Measurements from ENCODE around the gene HOXA2.

Gene HOXA2

GRCh38 chr7:27111751-27112277 lies 9.3 kb upstream of the HOXA2 start:
- DNase-seq (ENCODE audit: low spot score): no peak

DNA sequence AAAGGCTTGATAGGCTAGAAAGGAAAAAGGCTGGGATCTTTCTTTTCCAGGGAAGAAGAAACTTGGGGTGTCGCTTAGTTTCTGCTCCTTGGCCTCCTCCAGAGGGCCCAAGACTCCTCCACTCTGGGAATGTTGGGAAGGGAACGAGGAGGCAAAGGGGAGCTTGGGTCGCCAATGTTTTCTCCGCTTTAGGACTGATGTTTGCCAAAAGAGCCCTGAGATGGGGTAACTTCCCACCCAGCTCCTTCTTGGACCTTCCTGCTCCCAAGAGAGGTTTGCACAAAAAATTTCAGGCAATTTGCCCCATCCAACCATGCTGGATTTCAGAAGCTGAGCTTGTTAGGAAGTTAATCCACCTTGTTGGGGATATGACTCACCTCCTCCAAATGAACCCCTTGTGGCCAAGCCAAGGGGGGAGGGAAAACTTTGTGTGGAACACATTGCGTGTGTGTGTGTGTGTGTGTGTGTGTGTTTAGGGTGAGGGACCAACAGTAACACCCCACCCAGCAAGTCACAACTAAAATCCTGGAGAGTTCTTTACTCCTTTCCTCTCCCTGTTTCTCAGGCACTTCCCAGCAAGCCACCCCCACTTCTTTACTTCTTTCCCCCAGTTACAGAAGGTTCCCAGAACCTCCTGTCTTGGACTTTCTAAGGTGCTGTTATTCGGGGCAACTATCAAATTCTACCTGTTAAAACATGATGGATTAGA lies 8.7 kb upstream of the HOXA2 start:
- no peak for DNase-seq (ENCODE audit: low spot score)

GRCh38 chr7:27110186-27111031 lies 7.9 kb upstream of the HOXA2 start:
- no peak for DNase-seq (ENCODE audit: low spot score)

GRCh38 chr7:27109466-27110185 lies 7.1 kb upstream of the HOXA2 start:
- no peak for DNase-seq (ENCODE audit: low spot score)

GRCh38 chr7:27108390-27109127 lies 6.1 kb upstream of the HOXA2 start:
- no peak for DNase-seq (ENCODE audit: low spot score)

GRCh38 chr7:27107391-27108381 lies 5.2 kb upstream of the HOXA2 start:
- DNase-seq (ENCODE audit: low spot score): no peak

DNA sequence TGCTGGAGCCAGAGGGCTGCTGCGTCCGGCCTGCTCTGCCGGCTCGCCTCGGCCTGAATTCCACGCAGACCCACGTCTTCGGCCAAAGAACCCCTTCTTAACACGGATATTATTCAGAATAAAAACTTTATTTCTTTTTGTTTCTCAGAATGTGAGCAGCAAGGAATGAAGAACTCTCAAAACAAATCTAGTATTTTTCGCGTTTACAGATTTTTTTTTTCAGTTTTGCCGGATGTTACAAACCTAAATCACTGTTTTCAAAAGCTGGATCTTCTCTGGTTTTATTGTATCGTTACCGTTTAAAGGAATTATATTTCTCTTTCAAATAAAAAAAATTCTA lies 4.4 kb upstream of the HOXA2 start:
- DNase-seq (ENCODE audit: low spot score): no peak

DNA sequence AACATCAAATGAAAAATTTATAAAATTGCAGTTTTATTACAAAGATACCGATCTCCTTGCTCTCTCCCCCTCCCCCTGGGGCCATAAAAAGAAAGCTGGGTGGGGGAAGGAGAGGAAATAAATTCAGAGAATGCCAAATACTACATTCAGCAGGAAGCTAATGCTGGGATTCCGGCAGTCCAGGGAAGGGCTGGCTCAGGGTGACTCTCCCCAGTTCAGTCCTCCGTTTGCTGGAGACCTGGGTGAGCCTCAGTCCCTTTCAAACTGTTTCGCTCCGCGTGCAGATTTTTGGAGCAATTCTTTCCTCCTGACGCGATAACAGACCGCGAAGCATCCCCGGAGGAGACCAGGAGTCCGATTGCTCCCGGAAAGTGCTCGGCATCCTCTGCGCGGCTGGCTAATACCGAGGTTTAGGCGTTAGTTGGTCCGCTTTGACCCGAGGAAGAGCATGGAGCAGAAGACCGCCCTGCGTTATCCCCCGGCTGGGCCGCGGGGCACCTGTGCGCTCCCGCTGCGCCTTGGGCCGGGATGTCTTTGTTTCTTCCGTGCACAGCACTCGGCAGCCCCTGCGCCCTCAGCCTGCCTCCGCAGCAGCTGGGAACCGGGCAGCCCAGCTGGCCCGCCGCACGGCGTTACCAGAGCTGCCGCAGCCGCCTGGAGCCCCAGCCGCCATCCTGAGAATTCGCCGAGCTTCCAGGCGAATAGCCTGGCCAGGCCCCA lies 3.9 kb upstream of the HOXA2 start:
- DNase-seq (ENCODE audit: low spot score): peak; percentile 59

GRCh38 chr7:27105301-27106031 lies 3.0 kb upstream of the HOXA2 start:
- no peak for DNase-seq (ENCODE audit: low spot score)

- DNase-seq (ENCODE audit: low spot score): no peak
Observed at GRCh38 chr7:27104341-27105058, 2.0 kb upstream of the HOXA2 start.

DNA sequence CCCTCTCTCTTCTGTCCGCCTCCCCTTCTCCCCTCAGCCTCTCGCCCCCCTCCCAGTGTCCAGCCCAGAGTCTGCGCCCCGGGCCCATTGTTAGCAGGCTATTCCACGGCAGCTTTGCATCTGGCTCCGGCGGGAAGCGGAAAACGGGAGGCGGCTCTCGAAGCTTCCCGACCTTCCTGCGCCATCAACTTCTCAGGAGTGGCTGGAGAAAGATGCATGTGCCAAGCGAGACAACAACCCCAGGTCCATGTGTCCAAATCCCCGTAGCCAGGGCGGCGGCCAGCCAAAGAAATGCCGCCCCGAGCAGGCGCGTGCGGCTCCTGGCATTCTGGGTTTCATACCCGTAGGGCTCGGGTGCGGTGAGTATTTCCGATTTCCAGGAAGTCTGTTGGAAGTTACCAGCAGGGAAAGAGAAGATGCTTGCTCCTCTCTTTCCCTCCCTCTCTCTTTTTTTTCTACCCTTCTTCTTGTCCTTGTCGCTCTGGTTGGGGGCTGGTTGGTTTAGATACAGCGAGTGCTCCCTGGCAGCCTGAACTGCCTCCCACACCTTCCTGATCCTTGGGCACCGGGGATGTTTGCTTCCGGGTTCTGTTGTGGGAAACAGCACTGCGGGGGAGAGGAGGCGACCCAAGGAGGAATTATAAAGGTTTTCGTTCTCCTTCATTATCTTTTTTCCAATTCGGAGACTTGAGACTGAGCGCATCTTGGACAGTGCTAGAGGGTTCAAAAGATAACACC lies 1.2 kb upstream of the HOXA2 start:
- no peak for DNase-seq (ENCODE audit: low spot score)

- no peak for DNase-seq (ENCODE audit: low spot score)
Observed at GRCh38 chr7:27101957-27102580, 414 bp downstream of the HOXA2 start.

GRCh38 chr7:27101171-27101956 lies 1.1 kb downstream of the HOXA2 start:
- no peak for DNase-seq (ENCODE audit: low spot score)

- no peak for DNase-seq (ENCODE audit: low spot score)
Observed at GRCh38 chr7:27100694-27101170, 1.8 kb downstream of the HOXA2 start.

GRCh38 chr7:27099453-27100370 lies 2.8 kb downstream of the HOXA2 start:
- DNase-seq (ENCODE audit: low spot score): no peak

All from D341Med (cell line).